GM10266 (cell line): ENCODE results near the gene GRHL1.

Experiments
- DNase-seq: peaks from one replicate; pipeline ENCODE4 v3.0.0; 2012; ENCODE audit errors: extremely low spot score
- TF ChIP-seq, protein P1 (sequence below): IDR thresholded peaks from 2 replicates; pipeline ENCODE4 v1.5.1; 2012; ENCODE audit warnings: mild to moderate bottlenecking, low read depth; ENCODE audit not compliant: control insufficient read depth, insufficient read depth; ENCODE audit errors: missing control alignments

GRHL1 gene

GRCh38 chr2:9982248-9982647, 30.8 kb downstream of the GRHL1 start:
- DNase-seq, result no peak
- TF ChIP-seq, protein P1, sequence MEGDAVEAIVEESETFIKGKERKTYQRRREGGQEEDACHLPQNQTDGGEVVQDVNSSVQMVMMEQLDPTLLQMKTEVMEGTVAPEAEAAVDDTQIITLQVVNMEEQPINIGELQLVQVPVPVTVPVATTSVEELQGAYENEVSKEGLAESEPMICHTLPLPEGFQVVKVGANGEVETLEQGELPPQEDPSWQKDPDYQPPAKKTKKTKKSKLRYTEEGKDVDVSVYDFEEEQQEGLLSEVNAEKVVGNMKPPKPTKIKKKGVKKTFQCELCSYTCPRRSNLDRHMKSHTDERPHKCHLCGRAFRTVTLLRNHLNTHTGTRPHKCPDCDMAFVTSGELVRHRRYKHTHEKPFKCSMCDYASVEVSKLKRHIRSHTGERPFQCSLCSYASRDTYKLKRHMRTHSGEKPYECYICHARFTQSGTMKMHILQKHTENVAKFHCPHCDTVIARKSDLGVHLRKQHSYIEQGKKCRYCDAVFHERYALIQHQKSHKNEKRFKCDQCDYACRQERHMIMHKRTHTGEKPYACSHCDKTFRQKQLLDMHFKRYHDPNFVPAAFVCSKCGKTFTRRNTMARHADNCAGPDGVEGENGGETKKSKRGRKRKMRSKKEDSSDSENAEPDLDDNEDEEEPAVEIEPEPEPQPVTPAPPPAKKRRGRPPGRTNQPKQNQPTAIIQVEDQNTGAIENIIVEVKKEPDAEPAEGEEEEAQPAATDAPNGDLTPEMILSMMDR, result no peak

DNA sequence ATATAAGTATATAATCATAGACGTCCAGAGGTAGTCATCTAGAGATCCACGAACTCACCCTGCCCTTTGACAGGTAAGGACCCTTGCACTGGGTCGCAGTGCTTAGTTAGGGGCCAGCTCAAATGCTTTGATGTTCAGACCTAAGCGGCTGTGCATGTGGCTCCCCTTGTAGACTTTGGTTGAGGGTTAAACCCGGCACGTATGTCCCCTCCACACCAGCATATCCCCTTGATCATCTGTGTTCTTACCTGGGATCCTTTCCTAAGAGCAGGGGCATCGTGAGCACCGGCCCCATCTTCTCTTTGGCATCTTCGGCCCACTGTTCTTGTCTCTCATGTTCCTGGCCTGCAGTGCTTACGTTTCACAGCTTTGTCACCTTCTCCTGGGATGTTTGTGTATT, 31.4 kb downstream of the GRHL1 start:
- no peak for DNase-seq
- TF ChIP-seq, protein P1, result no peak

DNA sequence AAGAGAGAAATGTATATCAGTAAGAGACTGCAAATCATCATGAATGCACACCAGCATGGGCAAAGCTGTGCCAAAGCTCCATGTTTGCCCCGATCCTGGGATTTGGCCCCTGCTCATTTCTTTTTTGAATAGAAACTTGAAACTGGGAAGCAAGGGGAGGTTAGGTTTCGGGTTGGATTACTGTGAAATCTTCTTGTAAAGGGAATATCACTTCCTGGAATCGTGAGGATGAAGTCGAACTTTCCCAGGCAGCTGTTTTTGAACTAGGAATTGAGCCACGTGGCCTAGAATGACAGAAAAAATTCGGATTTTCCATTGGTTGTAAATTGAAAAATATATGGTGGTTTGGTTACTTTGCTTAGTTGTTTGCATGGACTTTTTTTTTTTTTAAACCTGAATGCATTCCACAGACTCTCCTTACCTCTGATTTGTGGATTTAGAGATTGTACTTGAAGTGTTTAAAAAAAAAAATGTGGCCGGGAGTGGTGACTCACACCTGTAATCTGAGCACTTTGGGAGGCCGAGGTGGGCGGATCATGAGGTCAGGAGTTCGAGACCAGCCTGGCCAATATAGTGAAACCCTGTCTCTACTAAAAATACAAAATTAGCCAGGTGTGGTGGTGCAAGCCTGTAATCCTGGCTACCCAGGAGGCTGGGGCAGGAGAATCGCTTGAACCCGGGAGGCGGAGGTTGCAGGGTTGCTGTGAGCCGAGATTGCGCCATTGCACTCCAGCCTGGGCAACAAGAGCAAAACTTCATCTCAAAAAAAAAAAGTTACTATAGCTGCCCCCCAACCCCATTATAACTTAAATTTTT, 32.1 kb downstream of the GRHL1 start:
- TF ChIP-seq, protein P1, result no peak
- DNase-seq, result no peak

DNA sequence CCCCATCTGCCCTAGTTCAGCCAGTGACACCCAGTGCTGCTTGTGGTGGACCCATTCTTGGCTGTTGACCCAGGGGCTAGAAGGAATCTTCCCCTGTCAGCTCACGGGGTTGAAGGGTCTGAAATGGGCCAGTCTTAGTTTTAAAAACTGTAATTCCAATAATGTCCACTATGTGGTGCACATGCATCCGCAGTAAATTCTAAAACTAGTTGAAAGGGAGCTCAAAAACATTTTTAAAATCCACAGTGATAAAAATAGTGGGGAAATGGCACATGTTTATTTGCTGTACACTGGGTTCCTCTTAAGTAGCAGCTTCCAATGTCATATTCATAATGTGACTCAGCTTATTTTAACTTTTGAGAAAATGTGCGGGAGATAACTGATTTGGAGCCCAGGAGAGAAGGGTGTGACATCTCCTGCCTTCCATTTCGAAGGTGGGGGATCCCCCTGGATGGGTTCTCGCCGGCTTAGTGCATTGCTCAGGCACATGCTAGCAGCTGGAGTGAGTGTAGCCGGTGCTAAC, 32.8 kb downstream of the GRHL1 start:
- TF ChIP-seq, protein P1, result peak; percentile 61
- DNase-seq, result peak; percentile 62

- no peak for DNase-seq
- TF ChIP-seq, protein P1, result no peak
Measured at GRCh38 chr2:9984871-9985480, 33.5 kb downstream of the GRHL1 start.

GRCh38 chr2:9985531-9986328, 34.2 kb downstream of the GRHL1 start:
- TF ChIP-seq, protein P1, result no peak
- no peak for DNase-seq
